ENCODE measurements around the gene IFNA16.
"Not testable (repeated sequence)": the region's sequence is repeated elsewhere in the genome, so short reads cannot be mapped to it uniquely, and the experiment has no call there.

Gene IFNA16

DNA sequence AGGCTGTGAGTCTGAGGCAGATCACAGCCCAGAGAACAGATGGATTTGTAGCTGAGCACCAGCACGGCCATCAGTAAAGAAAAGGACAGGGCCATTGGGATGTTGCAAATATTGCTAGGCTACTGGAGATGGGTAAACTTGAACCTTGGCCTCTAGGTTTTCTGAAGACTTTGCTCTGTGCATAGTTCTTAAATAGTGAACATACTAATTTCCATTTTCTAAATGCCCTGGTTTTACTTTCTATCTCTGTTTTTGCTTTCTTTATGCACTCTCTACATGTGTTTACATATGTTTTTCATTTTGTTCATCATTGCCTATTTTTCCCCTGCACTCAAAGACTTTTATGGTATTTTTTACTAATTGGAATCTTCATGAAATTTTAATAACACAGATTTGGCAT, at the start of gene IFNA16:
TSS of gene IFNA16 (minus strand) at position 101 of the 400 bp plus-strand sequence. CDS start at position 95, 6 bp downstream.
- DNase-seq (ENCODE audit: low read depth); H3K4me3 ChIP-seq (ENCODE audit: control insufficient read depth, low read depth, low read length): not testable (repeated sequence)

GRCh38 chr9:21265421-21266189, 48.5 kb upstream of the IFNA16 start:
- H3K4me3 ChIP-seq (ENCODE audit: control insufficient read depth, low read depth, low read length) = no peak overlapping the region
- DNase-seq (ENCODE audit: low read depth) = no peak
- TF ChIP-seq CTCF (IDR thresholded peaks at IDR 0.05; ENCODE audit: control insufficient read depth, insufficient read depth, low read depth, low read length, missing control alignments) = no peak

DNA sequence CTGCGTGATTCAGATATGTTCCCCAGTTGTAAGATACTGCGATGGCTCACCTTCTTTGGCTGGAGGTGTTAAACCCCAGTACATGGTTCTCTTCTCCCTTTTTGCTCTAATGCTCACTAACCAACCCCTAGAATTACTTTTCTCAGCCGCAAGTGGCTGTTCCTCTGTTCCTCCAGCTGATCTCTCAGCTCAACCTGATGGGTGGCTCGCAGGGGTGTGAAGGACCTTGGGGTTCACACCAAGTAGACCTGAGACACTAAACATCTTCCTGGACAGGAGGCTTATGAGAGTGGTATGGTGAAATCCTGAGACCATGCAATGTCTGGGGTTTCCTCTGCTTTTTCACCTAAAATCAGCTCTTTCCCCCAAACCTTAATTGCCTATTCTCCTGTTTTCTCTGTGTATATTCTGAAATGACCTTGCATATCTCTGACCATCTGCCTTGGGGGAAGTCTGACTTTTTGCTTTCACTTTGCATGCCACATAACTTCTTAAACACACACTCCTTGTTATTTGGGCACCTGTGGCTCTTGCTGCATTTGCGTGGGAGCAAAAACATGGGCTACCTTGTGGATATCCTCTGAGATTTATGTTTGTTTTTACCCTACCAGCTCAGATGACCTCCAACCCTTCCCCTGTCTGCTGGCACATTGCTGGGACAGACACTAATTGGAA, 38.6 kb upstream of the IFNA16 start:
- no peak for TF ChIP-seq CTCF (IDR thresholded peaks at IDR 0.05; ENCODE audit: control insufficient read depth, insufficient read depth, low read depth, low read length, missing control alignments)
- DNase-seq (ENCODE audit: low read depth) = no peak

GRCh38 chr9:21252721-21253547, 35.8 kb upstream of the IFNA16 start:
- no peak overlapping the region; the same call in 1 of the 2 replicates for H3K4me3 ChIP-seq (ENCODE audit: control insufficient read depth, low read depth, low read length)
- TF ChIP-seq CTCF (IDR thresholded peaks at IDR 0.05; ENCODE audit: control insufficient read depth, insufficient read depth, low read depth, low read length, missing control alignments) = peak; percentile 48
- DNase-seq (ENCODE audit: low read depth) = no peak

More for the DNA sequence above, 38.6 kb upstream of the IFNA16 start:
- no peak overlapping the region for H3K4me3 ChIP-seq (ENCODE audit: control insufficient read depth, low read depth, low read length)

- no peak overlapping the region for H3K4me3 ChIP-seq (ENCODE audit: control insufficient read depth, low read depth, low read length)
- TF ChIP-seq CTCF (IDR thresholded peaks at IDR 0.05; ENCODE audit: control insufficient read depth, insufficient read depth, low read depth, low read length, missing control alignments) = no peak
- DNase-seq (ENCODE audit: low read depth) = no peak
These were observed 34.5 kb upstream of the IFNA16 start for GRCh38 chr9:21251638-21252037.

DNA sequence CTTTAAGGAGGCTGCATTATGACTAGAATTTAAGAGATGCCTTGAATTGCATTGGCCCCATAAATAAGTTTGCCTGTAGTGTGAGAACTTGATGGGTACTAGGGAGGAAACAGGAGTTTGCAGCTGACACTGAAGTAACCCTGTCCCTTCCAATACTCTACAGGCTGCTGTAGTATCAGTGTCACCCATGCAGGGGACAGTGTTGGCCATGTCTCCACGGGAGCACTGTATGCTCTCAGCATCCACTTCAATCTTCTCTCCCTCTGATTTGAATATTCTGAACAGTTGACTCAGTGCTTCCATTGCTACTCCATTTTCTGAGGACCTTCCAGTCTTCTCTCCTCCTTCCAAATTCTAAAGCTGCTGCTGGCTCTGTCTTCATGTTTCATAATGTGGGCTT, 34.1 kb upstream of the IFNA16 start:
- no peak for TF ChIP-seq CTCF (IDR thresholded peaks at IDR 0.05; ENCODE audit: control insufficient read depth, insufficient read depth, low read depth, low read length, missing control alignments)
- no peak overlapping the region for H3K4me3 ChIP-seq (ENCODE audit: control insufficient read depth, low read depth, low read length)
- DNase-seq (ENCODE audit: low read depth) = no peak

All from AG09309 (cell line).